ENCODE data around the gene HAGH.

Gene HAGH

GRCh38 chr16:1772362-1772907, 54.2 kb downstream of the HAGH start, which contains the start of gene EME2:
TSS of gene EME2 (plus strand) at chr16:1772810. CDS start at chr16:1773228, 418 bp downstream.
- DNase-seq: peak; percentile 50

- DNase-seq: no peak
Measured at GRCh38 chr16:1771864-1772361, 54.7 kb downstream of the HAGH start.

GRCh38 chr16:1771188-1771863, 55.3 kb downstream of the HAGH start, which contains the start of gene NME3:
TSS of gene NME3 (minus strand) at chr16:1771543. CDS start at chr16:1771534, 9 bp downstream.
- no peak for DNase-seq

GRCh38 chr16:1770328-1771187, 56.1 kb downstream of the HAGH start:
- DNase-seq: no peak

- no peak for DNase-seq
Measured at GRCh38 chr16:1769402-1770300, 57.0 kb downstream of the HAGH start.

- no peak for DNase-seq
Measured at GRCh38 chr16:1768767-1769401, 57.7 kb downstream of the HAGH start.

- no peak for DNase-seq
Measured at GRCh38 chr16:1768061-1768766, 58.4 kb downstream of the HAGH start.

GRCh38 chr16:1767116-1767994, 59.3 kb downstream of the HAGH start:
- no peak for DNase-seq

- DNase-seq: no peak
Measured at GRCh38 chr16:1766701-1767100, 59.9 kb downstream of the HAGH start.

GRCh38 chr16:1766231-1766630, 60.4 kb downstream of the HAGH start:
- no peak for DNase-seq

GRCh38 chr16:1765826-1766225, 60.8 kb downstream of the HAGH start:
- no peak for DNase-seq

GRCh38 chr16:1764971-1765370, 61.7 kb downstream of the HAGH start:
- no peak for DNase-seq

GRCh38 chr16:1763521-1764511, 62.8 kb downstream of the HAGH start:
- no peak for DNase-seq

- no peak for DNase-seq
Measured at GRCh38 chr16:1762879-1763520, 63.6 kb downstream of the HAGH start.

- DNase-seq: no peak
Measured at GRCh38 chr16:1762196-1762878, 64.3 kb downstream of the HAGH start.

- no peak for DNase-seq
Measured at GRCh38 chr16:1761751-1762150, 64.9 kb downstream of the HAGH start.

- no peak for DNase-seq
Measured at GRCh38 chr16:1760911-1761310, 65.7 kb downstream of the HAGH start.

- DNase-seq: no peak
Measured at GRCh38 chr16:1759511-1759910, 67.1 kb downstream of the HAGH start.
